MM.1S (cell line): ENCODE measurements around the gene IVNS1ABP.

Experiments used
- EZH2 ChIP-seq: fragments of 300-600 bp; sonication (generic); optimal IDR thresholded peaks from 2 replicates; pipeline ENCODE3; 2017; ENCODE audit warnings: low read depth, mild to moderate bottlenecking, antibody characterized with exemption, low read length, mixed read lengths
- TF ChIP-seq, protein P1 (sequence below): fragments of 300-600 bp; sonication (generic); IDR thresholded peaks from 2 replicates; pipeline ENCODE4 v1.5.1; 2016; ENCODE audit warnings: antibody characterized with exemption, low read length, mixed read lengths

DNA sequence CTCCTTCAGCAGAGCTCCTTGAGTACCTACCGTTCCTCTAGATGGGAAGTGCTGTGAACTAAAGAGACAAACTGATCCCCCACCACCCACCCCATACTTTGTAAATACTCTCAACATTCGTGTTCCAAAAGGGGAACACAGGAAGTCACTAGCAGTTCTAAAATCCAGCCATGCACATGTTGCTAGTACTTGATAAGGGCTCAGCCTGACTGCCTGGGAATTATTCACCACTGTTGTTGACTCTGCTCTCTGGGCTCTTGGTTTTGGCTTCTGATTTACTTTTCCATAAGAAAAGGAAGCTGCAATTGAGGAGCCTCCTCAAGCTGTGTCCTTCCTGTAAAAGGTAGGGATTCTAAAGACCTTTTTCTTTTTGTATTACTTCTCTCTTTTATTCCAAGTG is 67.5 kb downstream of the IVNS1ABP start:
- TF ChIP-seq, protein P1, sequence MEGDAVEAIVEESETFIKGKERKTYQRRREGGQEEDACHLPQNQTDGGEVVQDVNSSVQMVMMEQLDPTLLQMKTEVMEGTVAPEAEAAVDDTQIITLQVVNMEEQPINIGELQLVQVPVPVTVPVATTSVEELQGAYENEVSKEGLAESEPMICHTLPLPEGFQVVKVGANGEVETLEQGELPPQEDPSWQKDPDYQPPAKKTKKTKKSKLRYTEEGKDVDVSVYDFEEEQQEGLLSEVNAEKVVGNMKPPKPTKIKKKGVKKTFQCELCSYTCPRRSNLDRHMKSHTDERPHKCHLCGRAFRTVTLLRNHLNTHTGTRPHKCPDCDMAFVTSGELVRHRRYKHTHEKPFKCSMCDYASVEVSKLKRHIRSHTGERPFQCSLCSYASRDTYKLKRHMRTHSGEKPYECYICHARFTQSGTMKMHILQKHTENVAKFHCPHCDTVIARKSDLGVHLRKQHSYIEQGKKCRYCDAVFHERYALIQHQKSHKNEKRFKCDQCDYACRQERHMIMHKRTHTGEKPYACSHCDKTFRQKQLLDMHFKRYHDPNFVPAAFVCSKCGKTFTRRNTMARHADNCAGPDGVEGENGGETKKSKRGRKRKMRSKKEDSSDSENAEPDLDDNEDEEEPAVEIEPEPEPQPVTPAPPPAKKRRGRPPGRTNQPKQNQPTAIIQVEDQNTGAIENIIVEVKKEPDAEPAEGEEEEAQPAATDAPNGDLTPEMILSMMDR = no peak
- no peak for TF ChIP-seq EZH2
